HG02571 (cell line): ENCODE measurements around the gene CRB1.
"Not testable (repeated sequence)": the region's sequence is repeated elsewhere in the genome, so short reads cannot be mapped to it uniquely, and the experiment has no call there.

Experiments used
- ATAC-seq: cut with Tn5 transposase; IDR thresholded peaks from one replicate; pipeline ENCODE4 v1.9.1; 2021; ENCODE audit warnings: mild to moderate bottlenecking, moderate library complexity; ENCODE audit not compliant: unreplicated experiment

The CRB1 gene

GRCh38 chr1:197451381-197451780 is 183.3 kb downstream of the CRB1 start:
- no peak for ATAC-seq

DNA sequence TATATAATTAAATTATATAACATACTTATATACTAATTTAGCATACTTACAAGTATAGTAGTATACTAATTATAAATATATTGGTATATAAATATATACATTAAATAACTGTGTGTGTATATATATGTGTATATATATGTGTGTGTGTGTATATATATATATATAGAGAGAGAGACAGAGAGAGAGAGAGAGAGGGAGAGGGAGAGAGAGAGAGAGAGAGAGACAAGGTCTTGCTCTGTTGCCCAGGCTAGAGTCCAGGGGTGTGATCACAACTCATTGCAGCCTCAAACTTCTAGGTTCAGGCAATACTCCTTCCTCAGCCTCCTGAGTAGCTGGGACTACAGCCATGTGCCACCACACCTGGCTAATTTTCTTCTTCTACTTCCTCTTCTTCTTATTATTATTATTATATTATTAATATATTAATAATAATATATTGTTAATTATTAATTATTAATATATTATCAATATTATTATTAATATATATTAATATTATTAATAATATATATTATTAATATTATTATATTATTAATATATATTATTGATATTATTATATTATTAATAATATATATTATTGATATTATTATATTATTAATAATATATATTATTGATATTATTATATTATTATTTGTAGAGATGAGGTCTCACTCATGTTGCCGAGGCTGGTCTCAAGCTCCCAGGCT is 185.5 kb downstream of the CRB1 start:
- no peak for ATAC-seq

DNA sequence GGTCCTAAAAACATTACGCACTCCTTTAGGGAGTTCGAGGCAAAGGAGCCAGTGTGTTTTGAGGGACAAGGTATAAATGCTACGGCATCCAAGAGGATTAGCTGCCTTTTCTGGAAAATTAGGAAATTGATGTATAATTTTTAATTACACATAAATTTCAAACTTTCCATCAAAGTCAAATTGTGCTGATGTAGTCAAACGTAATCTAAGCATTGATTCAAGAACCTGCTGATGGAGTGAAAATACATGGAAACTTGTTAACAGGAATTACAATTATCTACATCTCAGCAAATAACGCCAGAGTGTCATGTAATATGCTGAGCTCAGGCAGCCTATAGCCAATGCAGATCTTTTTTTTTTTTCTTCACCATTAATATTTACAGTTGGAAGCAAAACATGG is 194.5 kb downstream of the CRB1 start:
- no peak for ATAC-seq

DNA sequence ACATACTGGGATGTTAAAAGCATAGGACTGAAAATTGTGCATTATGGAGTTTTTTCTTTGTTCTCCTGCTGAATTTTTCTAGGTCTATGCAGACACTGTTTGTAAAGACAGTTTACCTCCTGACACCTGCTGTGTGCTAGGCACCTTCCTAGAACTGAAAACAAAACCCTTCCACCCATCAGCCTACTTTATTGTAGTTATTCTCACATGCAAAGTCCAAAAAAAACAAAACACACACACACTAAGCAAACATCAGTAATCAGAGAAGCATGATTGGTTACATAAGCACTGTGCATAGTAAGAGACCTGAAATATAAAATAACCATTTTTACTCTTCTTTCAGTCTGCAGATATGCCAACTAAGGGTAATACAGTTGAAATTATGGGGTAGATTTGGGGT is 195.1 kb downstream of the CRB1 start:
- no peak for ATAC-seq

DNA sequence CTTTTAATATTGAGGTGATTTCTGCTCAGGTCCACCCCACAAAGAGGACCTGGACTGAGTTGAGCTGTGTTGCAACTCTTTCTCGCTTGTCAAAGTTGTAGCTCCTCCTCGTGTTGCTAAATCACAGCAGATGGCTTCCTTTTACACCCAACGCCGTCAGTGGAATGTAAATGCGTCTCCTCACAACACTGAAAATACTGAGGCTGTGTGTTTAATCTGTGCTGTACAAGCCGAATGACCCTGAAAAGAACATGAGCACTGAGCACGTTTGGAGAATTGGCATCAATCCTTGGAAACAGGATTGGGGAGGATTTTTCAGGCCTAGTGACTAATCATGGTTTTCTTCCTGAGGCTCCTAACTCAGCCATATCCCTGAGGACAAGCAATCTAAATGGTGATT is 196.0 kb downstream of the CRB1 start:
- no peak for ATAC-seq

DNA sequence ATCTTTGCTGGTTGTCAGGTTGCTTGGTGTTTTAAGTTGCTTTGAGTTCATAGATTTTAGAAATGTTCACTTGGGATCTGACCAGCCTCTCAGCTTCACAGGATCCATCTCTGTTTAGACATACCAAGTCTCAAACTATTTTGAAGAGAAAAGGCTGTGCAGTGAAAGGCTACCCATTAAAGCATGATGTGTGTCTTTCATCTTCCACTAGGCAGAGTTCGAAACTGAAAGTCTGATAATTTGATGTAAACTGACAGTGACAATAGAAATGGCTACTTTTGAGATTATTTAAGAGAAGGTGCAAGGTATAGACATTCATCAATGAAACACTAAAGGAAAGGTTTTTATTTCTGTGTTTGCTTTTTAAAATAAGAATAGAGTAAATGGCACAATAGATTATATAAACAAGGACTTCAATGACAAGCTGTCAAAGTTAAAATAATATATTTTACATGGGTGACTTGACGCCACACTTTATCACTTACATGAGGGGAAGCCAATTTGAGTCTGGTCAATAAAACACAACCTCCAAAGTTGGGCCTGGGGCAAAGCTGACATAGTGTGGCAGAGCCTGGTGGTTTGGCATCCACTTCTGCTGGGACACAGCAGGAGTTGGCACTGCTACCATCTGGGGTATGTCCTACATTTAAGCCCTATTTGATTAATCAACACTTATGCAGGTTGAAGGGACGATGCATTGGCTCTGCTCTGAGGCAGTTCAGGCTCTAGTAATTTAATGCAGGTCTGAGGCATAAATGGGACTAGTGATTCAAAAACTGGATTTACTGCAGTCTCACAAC is 197.7 kb downstream of the CRB1 start:
- ATAC-seq = no peak

GRCh38 chr1:197466813-197467212 is 198.8 kb downstream of the CRB1 start:
- ATAC-seq = no peak

- no peak for ATAC-seq
Observed at GRCh38 chr1:197467881-197468280, 199.8 kb downstream of the CRB1 start.

GRCh38 chr1:197468543-197469175 is 200.6 kb downstream of the CRB1 start:
- no peak for ATAC-seq

- ATAC-seq = no peak
Observed at GRCh38 chr1:197469620-197470210, 201.7 kb downstream of the CRB1 start.

GRCh38 chr1:197470330-197470729 is 202.3 kb downstream of the CRB1 start:
- no peak for ATAC-seq

- no peak for ATAC-seq
Observed at GRCh38 chr1:197471248-197471985, 203.4 kb downstream of the CRB1 start.

DNA sequence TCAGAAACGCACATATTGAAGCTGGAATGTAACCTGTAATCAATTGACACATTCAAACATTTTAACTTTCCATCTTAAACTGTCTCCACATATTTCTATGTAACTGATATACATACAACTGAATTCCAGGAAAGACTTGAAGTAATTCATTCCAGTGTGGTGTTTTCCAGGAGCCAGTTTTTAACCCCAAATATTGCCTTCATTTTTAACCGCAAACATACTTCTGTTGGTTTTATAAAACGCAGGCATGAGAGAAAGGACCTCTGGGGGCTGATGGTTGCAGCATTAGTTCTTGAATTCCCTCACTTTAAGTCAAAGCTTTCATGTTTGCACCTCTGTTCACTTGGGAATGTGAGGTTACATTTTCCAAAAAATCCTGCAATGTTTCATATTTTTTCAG is 204.1 kb downstream of the CRB1 start:
- no peak for ATAC-seq

- no peak for ATAC-seq
Observed at GRCh38 chr1:197480446-197480845, 212.4 kb downstream of the CRB1 start.

DNA sequence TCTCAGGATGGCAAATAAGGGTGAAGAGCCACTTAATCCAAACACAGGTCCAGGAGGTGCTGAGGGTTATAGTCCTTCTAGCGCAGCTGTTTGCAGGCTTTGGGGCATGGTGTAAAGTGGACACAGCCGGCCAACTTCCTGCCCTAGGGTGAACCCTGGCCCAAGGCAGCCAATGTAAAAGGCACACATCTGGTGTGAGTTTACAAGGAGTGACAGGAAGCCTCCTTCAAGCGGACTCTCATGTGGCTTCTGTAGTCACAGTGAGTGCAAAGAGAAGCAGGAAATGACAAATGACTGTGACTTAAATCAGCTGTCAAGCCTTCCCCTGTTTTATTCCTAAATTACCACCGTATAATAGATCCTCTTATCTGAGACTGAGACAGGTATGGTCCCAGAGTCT is 213.0 kb downstream of the CRB1 start:
- no peak for ATAC-seq

DNA sequence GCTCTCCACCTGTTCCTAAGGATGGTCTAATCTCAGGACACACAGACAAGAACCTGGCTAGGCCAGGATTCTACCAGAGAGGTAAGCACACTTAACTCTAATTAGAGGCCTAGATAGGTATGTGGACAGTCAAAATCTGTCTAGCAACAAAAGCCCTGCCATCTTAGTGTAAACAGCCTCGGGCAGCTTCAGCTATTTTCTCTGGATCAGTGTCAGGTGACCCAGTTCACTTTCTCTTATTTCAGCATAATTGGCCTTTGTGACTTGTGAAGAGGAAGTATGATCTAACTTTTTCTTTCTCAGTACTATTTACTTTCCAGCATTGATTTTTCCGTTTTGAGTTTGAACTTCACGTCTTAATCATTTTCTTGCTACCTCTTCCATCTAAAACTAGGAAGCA is 217.7 kb downstream of the CRB1 start:
- ATAC-seq = no peak

DNA sequence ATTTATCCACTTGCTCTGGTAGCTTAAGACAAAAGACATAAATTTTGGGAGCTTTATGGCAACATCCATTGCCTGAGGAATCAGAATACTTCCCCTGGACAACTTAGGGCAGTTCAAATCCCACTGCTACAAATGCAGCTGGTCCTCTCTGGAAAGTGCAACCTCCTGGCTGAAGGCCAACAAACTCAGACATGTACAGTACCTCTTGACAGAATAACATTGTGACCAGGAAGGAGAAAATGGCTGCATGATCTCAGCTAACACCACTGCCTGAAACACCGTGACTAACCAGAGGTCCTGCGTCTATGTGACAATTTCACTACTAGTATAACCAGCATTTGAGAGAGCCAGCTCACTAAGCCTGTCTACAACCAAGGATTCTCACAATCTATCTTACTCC is 218.9 kb downstream of the CRB1 start:
- ATAC-seq = no peak

DNA sequence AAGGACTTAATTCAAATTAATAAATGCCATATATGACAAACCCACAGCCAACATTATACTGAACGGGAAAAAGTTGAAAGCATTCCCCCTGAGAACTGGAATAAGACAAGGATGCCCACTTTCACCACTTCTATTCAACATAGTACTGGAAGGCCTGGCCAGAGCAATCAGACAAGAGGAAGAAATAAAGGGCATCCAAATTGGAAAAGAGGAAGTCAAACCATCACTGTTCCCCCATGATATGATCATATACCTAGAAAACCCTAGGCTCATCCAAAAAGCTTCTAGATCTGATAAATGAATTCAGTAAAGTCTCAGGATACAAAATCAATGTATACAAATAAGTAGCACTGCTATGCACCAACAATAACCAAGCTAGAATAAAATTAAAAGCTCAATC is 223.5 kb downstream of the CRB1 start:
- not testable (repeated sequence) for ATAC-seq

DNA sequence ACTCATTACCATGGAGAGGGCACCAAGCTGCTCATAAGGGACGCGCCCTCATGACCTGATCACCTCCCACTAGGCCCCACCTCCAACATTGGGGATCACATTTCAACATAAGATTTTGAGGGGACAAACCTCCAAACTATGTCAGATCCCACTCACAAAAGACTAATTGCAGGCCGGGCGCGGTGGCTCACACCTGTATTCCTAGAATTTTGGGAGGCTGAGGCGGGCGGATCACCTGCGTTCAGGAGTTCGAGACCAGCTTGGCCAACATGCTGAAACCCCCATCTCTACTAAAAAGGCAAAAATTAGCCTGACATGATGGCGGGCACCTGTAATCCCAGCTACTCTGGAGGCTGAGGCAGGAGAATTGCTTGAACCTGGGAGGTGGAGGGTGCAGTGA is 228.7 kb downstream of the CRB1 start:
- ATAC-seq = no peak

DNA sequence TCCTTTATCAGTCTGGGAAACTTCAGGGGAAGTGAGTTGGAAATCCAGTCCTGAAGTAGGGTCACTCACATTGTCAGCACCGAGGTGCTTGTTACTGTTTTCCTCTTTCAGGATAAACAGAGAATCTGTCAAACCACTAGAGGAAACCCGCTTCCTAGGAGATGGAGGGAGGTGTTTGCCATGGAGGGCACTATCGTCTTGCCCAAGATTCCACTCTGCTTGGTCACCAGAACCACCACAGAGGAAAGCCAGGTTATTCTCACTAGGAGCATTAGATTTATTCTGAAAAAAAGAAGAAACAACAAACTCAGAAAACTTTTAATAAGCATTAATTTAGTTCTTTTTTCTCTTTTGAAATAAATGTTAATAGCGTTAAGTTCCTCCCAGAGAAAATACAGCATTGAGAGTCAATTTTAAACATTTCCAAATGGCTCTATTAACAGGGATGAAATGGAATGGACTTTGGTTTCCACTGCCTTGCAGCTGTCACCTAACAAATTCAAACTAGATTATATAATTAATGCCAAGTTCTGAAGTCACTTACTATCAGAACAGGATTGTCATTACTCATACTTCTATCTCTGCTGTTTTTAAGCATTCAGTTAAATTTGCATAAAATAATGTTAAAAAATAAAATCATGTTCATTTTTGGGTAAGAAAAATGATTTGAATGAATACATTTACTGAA is 242.8 kb downstream of the CRB1 start:
- ATAC-seq = no peak
